AG09309 (cell line): ENCODE results near the gene NPC1.

Source experiments
- DNase-seq: peaks from one replicate; pipeline ENCODE4 v3.0.0-alpha.2; 2010; ENCODE audit warnings: low read depth
- H3K4me3 ChIP-seq: 2 replicates; pipeline ENCODE4 v1.5.1; 2011; ENCODE audit warnings: mild to moderate bottlenecking, low read depth, low read length, moderate library complexity; ENCODE audit not compliant: control insufficient read depth
- TF ChIP-seq, protein P1 (sequence below): IDR thresholded peaks from 2 replicates; pipeline ENCODE4 v1.5.1; 2011; ENCODE audit warnings: mild to moderate bottlenecking, low read depth, low read length, inconsistent platforms; ENCODE audit not compliant: insufficient read depth, control insufficient read depth; ENCODE audit errors: missing control alignments

Gene NPC1

GRCh38 chr18:23612434-23613090 lies 26.3 kb upstream of the NPC1 start:
- no peak for DNase-seq
- H3K4me3 ChIP-seq = no peak overlapping the region
- TF ChIP-seq, protein P1, sequence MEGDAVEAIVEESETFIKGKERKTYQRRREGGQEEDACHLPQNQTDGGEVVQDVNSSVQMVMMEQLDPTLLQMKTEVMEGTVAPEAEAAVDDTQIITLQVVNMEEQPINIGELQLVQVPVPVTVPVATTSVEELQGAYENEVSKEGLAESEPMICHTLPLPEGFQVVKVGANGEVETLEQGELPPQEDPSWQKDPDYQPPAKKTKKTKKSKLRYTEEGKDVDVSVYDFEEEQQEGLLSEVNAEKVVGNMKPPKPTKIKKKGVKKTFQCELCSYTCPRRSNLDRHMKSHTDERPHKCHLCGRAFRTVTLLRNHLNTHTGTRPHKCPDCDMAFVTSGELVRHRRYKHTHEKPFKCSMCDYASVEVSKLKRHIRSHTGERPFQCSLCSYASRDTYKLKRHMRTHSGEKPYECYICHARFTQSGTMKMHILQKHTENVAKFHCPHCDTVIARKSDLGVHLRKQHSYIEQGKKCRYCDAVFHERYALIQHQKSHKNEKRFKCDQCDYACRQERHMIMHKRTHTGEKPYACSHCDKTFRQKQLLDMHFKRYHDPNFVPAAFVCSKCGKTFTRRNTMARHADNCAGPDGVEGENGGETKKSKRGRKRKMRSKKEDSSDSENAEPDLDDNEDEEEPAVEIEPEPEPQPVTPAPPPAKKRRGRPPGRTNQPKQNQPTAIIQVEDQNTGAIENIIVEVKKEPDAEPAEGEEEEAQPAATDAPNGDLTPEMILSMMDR = no peak

GRCh38 chr18:23609390-23610023 lies 23.2 kb upstream of the NPC1 start:
- TF ChIP-seq, protein P1 = no peak
- no peak overlapping the region for H3K4me3 ChIP-seq
- no peak for DNase-seq

DNA sequence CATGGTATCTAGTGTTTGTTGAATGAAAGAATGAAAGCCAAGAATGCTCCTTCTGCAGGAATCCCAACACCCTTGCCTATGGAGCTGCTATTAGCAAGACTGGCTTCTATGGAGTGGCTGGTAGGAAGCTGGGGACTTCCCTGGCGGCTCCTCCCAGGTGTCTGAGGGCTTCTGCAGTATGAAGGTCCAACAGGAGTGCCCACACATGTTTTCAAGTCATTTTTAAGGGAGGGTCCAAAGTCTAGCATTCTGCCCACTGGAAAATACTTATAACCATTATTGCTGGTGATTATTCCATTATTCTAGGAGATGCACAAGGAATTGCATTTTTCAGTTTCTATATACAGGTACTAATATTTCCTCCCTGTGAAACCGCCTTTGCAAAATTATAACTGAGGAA lies 21.9 kb upstream of the NPC1 start:
- no peak for DNase-seq
- TF ChIP-seq, protein P1 = no peak
- H3K4me3 ChIP-seq = no peak overlapping the region

GRCh38 chr18:23605941-23606340 lies 19.6 kb upstream of the NPC1 start:
- no peak for DNase-seq
- TF ChIP-seq, protein P1 = no peak
- no peak overlapping the region for H3K4me3 ChIP-seq

GRCh38 chr18:23599809-23600208 lies 13.5 kb upstream of the NPC1 start:
- TF ChIP-seq, protein P1 = no peak
- H3K4me3 ChIP-seq = no peak overlapping the region
- DNase-seq = no peak

DNA sequence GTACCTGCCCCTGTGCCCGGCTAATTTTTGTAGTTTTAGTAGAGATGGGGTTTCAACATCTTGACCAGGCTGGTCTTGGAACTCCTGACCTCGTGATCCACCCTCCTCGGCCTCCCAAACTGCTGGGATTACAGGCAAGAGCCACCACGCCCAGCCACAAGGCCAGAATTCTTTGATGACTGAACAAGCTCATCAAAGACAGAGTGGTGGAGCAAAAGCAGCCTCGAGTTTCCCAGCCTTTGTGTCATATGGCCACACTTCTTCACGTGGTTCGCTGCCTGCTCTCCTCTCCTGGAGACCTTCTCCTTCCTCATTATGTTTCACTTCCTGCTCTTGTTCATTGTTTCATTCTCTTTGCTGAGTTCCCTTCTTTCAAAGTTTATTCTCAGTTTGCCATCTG lies 9.9 kb upstream of the NPC1 start:
- TF ChIP-seq, protein P1 = no peak
- no peak overlapping the region for H3K4me3 ChIP-seq
- no peak for DNase-seq
